IPS-18c (cell line): Measurements from ENCODE around the gene SNX21.

Experiments used
- H3K4me3 ChIP-seq: 2 replicates; pipeline ENCODE4 v1.7.0; 2013; ENCODE audit warnings: low read depth, mild to moderate bottlenecking, low read length, moderate library complexity; ENCODE audit not compliant: insufficient read depth
- H3K9me3 ChIP-seq: one replicate; pipeline ENCODE4 v1.6.1; 2013; ENCODE audit warnings: mild to moderate bottlenecking, low read length, moderate library complexity; ENCODE audit not compliant: control insufficient read depth, insufficient read depth

The SNX21 gene

DNA sequence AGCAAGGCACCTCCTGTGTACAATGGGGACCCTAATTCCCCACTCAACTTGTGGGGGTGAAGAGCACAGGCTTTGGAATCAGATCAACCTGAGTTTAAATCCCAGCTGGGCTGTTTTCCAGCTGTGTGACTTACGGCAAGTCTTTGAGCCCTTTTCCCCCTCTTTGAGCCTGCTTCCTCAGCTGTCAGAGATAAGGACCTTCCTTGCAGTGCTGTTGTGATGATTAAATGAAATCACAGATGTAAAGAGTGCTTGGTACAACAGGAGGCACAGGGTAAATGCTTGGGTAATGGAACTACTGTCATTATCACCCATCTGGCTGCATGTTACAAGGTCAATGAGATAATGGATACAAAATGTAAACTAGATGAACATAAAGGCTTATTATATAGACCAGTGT is 3.2 kb downstream of the SNX21 start:
- Histone ChIP-seq H3K4me3 (no peak overlapping the region), H3K9me3 (no peaks in the 10 kb centered on the region)

DNA sequence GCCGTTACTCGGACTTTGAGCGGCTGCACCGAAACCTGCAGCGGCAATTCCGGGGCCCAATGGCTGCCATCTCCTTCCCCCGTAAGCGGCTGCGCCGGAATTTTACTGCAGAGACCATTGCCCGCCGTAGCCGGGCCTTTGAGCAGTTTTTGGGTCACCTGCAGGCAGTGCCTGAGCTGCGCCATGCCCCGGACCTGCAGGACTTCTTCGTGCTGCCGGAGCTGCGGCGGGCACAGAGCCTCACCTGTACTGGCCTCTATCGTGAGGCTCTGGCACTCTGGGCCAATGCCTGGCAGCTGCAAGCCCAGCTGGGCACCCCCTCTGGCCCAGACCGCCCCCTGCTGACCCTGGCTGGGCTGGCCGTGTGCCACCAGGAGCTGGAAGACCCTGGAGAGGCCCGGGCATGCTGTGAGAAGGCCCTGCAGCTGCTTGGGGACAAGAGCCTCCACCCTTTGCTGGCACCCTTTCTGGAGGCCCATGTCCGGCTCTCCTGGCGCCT is 7.2 kb downstream of the SNX21 start:
- Histone ChIP-seq H3K9me3 (no peaks in the 10 kb centered on the region), H3K4me3 (no peak overlapping the region)

DNA sequence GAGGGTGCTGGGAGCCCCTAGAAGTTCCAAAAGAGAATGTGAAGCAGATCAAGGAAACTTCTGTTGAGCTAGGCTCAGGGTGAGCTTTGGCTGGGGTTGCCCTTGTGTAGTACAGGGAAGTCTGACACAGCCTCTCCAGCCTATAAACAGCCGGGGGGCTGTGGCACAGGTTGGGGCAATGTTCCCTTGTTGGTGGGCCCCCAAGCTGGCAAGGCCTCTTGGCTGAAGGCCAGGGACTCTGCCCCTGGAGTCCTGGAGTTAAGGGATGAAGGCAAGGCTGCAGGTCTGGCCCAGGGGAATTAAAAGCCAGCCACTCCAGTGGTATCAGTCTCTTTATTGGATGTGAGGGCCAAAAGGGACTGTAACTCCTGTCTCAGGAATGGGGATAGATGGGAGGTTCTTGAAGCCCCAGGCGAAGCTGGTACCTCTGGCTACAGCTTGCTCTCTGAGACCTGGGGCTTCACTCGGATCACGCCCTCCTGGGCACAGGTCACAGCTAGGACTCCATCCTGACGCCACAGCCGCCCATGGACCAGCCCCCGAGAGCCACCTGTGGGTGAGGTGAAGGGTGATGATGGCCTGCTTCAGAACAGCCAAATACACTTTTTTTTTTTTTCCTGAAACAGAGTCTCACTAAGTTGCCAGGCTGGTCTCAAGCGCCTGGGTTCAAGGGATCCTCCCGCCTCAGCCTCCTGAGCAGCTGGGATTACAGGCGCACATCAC is 8.0 kb downstream of the SNX21 start:
- no peak overlapping the region for H3K4me3 ChIP-seq
- no peaks in the 10 kb centered on the region for H3K9me3 ChIP-seq

DNA sequence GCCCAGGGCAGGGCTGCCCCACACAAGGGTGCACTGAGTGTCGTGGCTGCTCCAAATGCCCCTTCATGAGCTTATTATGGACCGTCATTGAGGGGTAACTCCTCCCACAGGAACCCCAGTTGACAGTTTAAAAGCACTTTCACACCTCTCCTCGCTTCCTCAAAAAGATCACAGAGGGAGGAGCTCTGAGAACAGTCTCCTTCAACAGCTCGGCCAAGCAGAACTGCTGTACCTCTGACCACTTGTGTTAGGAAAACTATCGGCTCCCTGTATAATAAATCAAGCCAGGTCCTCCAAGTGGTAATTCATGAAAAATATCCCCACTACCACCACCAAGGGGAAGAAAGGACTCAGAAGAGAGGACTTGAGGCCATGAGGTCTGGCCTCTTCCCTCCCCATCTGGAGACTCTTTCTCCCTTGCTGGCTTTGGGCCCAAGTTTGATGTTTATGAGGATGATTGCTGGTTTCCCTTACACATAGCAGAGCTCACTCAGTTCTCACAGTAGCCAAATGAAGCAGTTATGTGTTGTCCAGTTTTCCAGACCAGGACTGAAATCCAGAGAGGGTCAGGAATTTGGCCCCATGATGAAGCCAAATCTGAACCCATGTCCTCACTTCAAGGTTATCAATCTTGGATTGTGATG is 8.7 kb downstream of the SNX21 start:
- H3K4me3 ChIP-seq = no peak overlapping the region
- no peaks in the 10 kb centered on the region for H3K9me3 ChIP-seq

GRCh38 chr20:45843506-45843905 is 9.9 kb downstream of the SNX21 start:
- H3K9me3 ChIP-seq = no peaks in the 10 kb centered on the region
- no peak overlapping the region for H3K4me3 ChIP-seq

- Histone ChIP-seq H3K9me3 (no peaks in the 10 kb centered on the region), H3K4me3 (no peak overlapping the region)
Observed at GRCh38 chr20:45845452-45845851, 11.9 kb downstream of the SNX21 start.

- Histone ChIP-seq H3K4me3 (no peak overlapping the region), H3K9me3 (no peaks in the 10 kb centered on the region)
Observed at GRCh38 chr20:45848421-45848820, 14.8 kb downstream of the SNX21 start.

- Histone ChIP-seq H3K4me3 (no peak overlapping the region), H3K9me3 (no peaks in the 10 kb centered on the region)
Observed at GRCh38 chr20:45848969-45849582, 15.5 kb downstream of the SNX21 start.

GRCh38 chr20:45850238-45850637 is 16.6 kb downstream of the SNX21 start:
- Histone ChIP-seq H3K4me3 (no peak overlapping the region), H3K9me3 (no peaks in the 10 kb centered on the region)

GRCh38 chr20:45850926-45851325 is 17.3 kb downstream of the SNX21 start:
- Histone ChIP-seq H3K4me3 (no peak overlapping the region), H3K9me3 (no peaks in the 10 kb centered on the region)

DNA sequence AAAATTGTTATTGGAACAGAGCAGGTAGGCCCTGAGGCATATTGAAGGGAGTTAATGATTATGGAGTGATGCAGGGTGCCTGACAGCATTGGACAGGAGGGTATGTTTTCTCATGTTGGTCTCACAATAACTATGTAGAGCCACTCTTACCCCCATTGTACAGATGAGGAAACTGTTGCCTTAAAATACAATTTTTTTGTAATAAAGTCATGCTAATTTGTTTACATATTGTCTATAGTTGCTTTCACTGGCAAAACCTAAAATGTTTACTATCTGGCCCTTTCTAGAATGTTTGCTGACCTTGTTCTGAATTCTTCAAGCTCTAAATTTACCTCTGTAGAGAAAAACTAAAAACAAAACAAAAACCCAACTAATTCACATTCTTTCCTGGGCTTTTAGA is 17.9 kb downstream of the SNX21 start:
- H3K9me3 ChIP-seq = no peaks in the 10 kb centered on the region
- H3K4me3 ChIP-seq = no peak overlapping the region

GRCh38 chr20:45852326-45852725 is 18.7 kb downstream of the SNX21 start:
- Histone ChIP-seq H3K4me3 (no peak overlapping the region), H3K9me3 (no peaks in the 10 kb centered on the region)

DNA sequence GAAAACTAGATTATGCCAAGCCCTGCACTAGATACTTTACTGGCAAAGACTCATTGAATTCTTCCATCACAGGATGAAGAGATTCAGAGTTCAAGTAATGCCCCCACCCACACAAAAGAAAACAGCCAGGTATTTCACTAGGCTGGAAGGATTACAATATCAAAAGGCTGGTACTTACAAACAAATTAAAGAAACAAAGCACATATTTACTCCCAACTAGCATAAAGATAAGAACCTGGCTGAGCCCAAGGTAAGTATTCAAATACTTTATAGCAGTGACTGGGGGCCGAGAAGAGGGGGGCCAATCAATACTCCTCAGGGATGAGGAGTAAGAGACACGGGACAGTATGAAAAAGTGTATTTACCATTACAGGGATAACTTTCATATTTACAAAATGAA is 19.9 kb downstream of the SNX21 start:
- no peak overlapping the region for H3K4me3 ChIP-seq
- H3K9me3 ChIP-seq = no peaks in the 10 kb centered on the region

- Histone ChIP-seq H3K9me3 (no peaks in the 10 kb centered on the region), H3K4me3 (peak within 1 kb of the TSS; percentile 77)
Observed at GRCh38 chr20:45857114-45857881, 23.7 kb downstream of the SNX21 start, which contains the start of the genes ACOT8 and ZSWIM3. Gene ACOT8, minus strand, starts transcription at chr20:45857392. Its CDS starts 77 bp downstream, at chr20:45857315. Gene ZSWIM3, plus strand, starts transcription at chr20:45857614. Its CDS starts 212 bp downstream, at chr20:45857826.

- peak overlapping the region; percentile 70 for H3K4me3 ChIP-seq
- H3K9me3 ChIP-seq = no peaks in the 10 kb centered on the region
Observed at GRCh38 chr20:45857882-45858216, 24.2 kb downstream of the SNX21 start.

DNA sequence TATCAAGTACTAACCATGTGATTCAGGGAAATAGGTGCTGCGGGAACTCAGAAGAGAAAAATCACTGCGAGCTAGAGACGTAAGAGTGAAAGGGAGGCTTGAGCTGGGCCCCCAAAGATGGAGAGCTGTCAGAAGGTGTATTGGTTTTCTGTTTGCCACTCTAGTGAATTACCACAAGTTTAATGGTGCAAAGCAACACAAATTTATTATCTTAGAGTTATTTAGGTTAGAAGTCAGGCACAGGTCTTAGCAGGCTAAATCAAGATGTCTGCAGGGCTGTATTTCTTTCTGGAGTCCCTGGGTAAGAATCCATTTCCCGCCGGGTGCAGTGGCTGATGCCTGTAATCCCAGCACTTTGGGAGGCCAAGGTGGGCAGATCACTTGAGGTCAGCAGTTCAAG is 26.3 kb downstream of the SNX21 start:
- H3K9me3 ChIP-seq = no peaks in the 10 kb centered on the region
- H3K4me3 ChIP-seq = no peak overlapping the region

DNA sequence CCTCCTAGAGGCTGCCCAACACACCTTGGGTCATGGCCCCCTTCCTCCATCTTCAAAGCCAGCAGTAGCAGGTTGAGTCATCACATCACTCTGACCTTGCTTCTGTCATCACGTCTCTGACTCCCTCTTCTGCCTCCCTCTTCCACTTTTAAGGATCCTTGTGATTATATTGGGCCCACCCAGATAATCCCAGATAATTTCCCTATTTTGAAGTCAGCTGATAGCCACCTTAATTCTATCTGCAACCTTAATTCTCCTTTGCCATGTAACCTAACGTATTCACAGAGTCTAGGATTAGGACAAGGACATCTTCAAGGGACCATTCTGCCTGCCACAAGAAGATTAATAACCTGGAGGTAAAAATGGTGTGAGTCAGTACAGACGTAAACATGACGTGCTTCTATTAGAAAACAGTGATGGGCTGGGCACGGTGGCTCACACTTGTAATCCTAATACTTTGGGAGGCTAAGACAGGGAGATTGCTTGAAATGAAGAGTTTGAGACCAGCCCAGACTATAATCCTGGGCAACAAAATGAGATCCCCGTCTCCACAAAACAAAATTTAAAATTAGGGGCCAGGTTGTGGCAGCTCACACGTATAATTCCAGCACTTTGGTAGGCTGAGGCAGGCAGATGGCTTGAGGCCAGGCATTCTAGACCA is 27.1 kb downstream of the SNX21 start:
- H3K9me3 ChIP-seq = no peaks in the 10 kb centered on the region
- H3K4me3 ChIP-seq = no peak overlapping the region
